Spleen (tissue), 11 donors: ENCODE measurements around the gene CDK11B. TPM values are rescaled to one million over a fixed set of nuclear protein-coding genes. Genes with fewer than 3 reads are reported as not detected.

ENCODE experiments used
- DNase-seq: peaks from one replicate; pipeline ENCODE4 v3.0.0-alpha.2; 2020
- H3K27ac ChIP-seq, 8 donors: fragments of 200-600 bp; sonication (generic) in 7 of 8; 1 replicate in 4 of 8; 2 replicates in 4 of 8; pipeline versions ENCODE4 v1.5.0 to v1.8.0; 2016 to 2021; ENCODE audit warnings: inconsistent platforms in 4 of 8, mild to moderate bottlenecking in 4 of 8, moderate library complexity in 1 of 8
- H3K27me3 ChIP-seq, 7 donors: fragments of 200-600 bp; sonication (generic) in 6 of 7; replicated peaks in 1 of 7; 1 replicate in 4 of 7; 2 replicates in 3 of 7; pipeline versions ENCODE4 v1.5.0 to v1.8.0; 2016 to 2021; ENCODE audit warnings: inconsistent platforms in 3 of 7, mild to moderate bottlenecking in 1 of 7
- H3K36me3 ChIP-seq, 6 donors: fragments of 200-600 bp; sonication (generic) in 5 of 6; 1 replicate in 4 of 6; 2 replicates in 2 of 6; pipeline versions ENCODE4 v1.5.0 to v1.8.0; 2016 to 2021; ENCODE audit warnings: inconsistent platforms in 2 of 6
- H3K4me1 ChIP-seq, 6 donors: fragments of 200-600 bp; sonication (generic) in 5 of 6; 1 replicate in 3 of 6; 2 replicates in 3 of 6; pipeline versions ENCODE4 v1.5.0 to v1.8.0; 2016 to 2021; ENCODE audit warnings: inconsistent platforms in 3 of 6
- H3K4me3 ChIP-seq, 8 donors: fragments of 200-600 bp; sonication (generic) in 7 of 8; 1 replicate in 4 of 8; 2 replicates in 4 of 8; pipeline versions ENCODE4 v1.5.0 to v1.8.0; 2016 to 2021; ENCODE audit warnings: inconsistent platforms in 4 of 8, mild to moderate bottlenecking in 4 of 8, moderate library complexity in 2 of 8
- H3K9me3 ChIP-seq, 8 donors: fragments of 200-600 bp; sonication (generic) in 7 of 8; 1 replicate in 4 of 8; 2 replicates in 4 of 8; pipeline versions ENCODE4 v1.5.0 to v1.8.0; 2016 to 2021; ENCODE audit warnings: inconsistent platforms in 4 of 8
- POLR2A ChIP-seq, 3 donors: fragments of 450-650 bp; IDR thresholded peaks; one replicate each; pipeline ENCODE4 v1.5.1; 2017; ENCODE audit warnings: antibody characterized with exemption in 3 of 3, mild to moderate bottlenecking in 1 of 3
- POLR2AphosphoS5 ChIP-seq, 3 donors: sonication (generic); formaldehyde crosslinking; IDR thresholded peaks; one replicate each; pipeline ENCODE4 v1.5.1; 2017; ENCODE audit warnings: antibody characterized with exemption in 3 of 3
- WGBS, 5 donors: extraction: QIAGEN DNeasy Blood & Tissue Kit in 3 of 5; methylation state at CpG; one replicate each; pipeline versions ENCODE4 v1.1.5 to v1.1.7; 2013 to 2018; 5-methylcytosine and 5-hydroxymethylcytosine counted together
- intact Hi-C: fragments of 100-400 bp; cut with DNase I; formaldehyde crosslinking; loops from one replicate; pipeline ENCODE4 v1.15.0; 2023; ENCODE audit warnings: low total_unique reads
- polyA plus RNA-seq, 3 donors: library from polyadenylated mRNA; stranded (reverse); fragments of 200-250 nt; gene quantifications; one replicate each; pipeline ENCODE4 v1.2.1, GENCODE V29; 2013
- total RNA-seq, 7 donors: library from RNA; depleted of rRNA in 3 of 7; stranded (reverse); fragments of >200 nt in 3 of 7; fragmentation: NEBNext Ultra II Directional in 4 of 7; extraction: Animal tissue kit (Norgen Biotek cat#: 25700) in 4 of 7; gene quantifications; one replicate each; pipeline versions ENCODE4 v1.1.0 to v1.2.1, GENCODE V29; 2016 to 2021
- TF ChIP-seq, protein P1 (sequence below), 11 experiments: fragments of 200-600 bp in 7 of 11; fragments of 450-650 bp in 4 of 11; sonication (generic) in 4 of 11; IDR thresholded peaks in 8 of 11; conservative IDR thresholded peaks in 3 of 11; 1 replicate in 7 of 11; 2 replicates in 4 of 11; pipeline versions ENCODE4 v1.4.0 to v1.8.0; 2016 to 2021; ENCODE audit warnings: antibody characterized with exemption in 11 of 11, inconsistent platforms in 4 of 11, mild to moderate bottlenecking in 1 of 11
- donor health status: healthy with polysubstance abuse.
- donor health status: DM: no; HTN: no; CAD: no; lungs with moderate emphysema.
- donor health status: DM: no; HTN: no; CAD: no.
- donor health status: Bipolar disorder and iron deficiency.
- donor health status: healthy.
- donor health status: DM: no; HTN: no; CAD: no.
- donor health status: DM: yes; HTN: yes; CAD: no.

The CDK11B gene
- total and polyA plus RNA-seq, 10 donors: 19.4 to 38.2 (median 29.2) TPM

DNA sequence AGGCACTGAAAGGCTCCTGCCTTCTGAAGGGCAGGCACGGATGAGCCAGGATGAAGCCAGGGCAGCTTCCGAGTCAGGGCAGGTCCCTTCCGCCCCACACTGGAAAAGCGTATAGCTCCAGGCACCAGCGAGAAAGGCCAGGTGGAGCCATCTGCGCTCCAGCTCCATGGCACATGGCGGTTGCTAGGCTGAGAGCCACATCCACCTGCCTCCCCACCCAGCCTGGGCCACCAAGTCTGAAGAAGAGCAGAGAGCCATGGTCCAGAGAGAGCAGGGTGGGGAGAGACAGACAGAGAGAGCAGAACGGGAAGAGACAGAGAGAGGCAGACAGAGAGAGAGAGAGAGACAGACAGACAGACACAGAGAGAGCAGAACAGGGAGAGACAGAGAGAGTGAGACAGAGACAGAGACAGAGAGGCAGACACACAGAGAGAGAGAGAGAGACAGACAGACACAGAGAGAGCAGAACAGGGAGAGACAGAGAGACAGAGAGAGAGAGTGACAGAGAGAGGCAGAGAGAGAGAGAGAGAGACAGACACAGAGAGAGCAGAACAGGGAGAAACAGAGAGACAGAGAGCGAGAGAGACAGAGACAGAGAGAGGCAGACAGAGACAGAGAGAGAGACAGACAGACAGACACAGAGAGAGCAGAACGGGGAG, 64.1 kb downstream of the CDK11B start:
- Histone ChIP-seq H3K4me3 (no peak overlapping the region), H3K36me3 (no peaks in the 10 kb centered on the region), H3K9me3 (no peaks in the 10 kb centered on the region), H3K27me3 (peaks cover 0 to 44% (median 11%) of the 10 kb centered on the region in 7 donors), H3K27ac (no peak overlapping the region), H3K4me1 (peaks cover 8 to 29% (median 22%) of the 10 kb centered on the region in 6 donors)
- 58 to 73% (median 70%) methylated on average over 10 of the region's 10 CpGs for WGBS, 5 donors
- TF ChIP-seq, protein P1, sequence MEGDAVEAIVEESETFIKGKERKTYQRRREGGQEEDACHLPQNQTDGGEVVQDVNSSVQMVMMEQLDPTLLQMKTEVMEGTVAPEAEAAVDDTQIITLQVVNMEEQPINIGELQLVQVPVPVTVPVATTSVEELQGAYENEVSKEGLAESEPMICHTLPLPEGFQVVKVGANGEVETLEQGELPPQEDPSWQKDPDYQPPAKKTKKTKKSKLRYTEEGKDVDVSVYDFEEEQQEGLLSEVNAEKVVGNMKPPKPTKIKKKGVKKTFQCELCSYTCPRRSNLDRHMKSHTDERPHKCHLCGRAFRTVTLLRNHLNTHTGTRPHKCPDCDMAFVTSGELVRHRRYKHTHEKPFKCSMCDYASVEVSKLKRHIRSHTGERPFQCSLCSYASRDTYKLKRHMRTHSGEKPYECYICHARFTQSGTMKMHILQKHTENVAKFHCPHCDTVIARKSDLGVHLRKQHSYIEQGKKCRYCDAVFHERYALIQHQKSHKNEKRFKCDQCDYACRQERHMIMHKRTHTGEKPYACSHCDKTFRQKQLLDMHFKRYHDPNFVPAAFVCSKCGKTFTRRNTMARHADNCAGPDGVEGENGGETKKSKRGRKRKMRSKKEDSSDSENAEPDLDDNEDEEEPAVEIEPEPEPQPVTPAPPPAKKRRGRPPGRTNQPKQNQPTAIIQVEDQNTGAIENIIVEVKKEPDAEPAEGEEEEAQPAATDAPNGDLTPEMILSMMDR (IDR thresholded peaks at IDR 0.05 in 8 of 11, conservative IDR thresholded peaks at IDR 0.05 in 3 of 11): no peak
- DNase-seq: no peak
- intact Hi-C loops: no loop called here

DNA sequence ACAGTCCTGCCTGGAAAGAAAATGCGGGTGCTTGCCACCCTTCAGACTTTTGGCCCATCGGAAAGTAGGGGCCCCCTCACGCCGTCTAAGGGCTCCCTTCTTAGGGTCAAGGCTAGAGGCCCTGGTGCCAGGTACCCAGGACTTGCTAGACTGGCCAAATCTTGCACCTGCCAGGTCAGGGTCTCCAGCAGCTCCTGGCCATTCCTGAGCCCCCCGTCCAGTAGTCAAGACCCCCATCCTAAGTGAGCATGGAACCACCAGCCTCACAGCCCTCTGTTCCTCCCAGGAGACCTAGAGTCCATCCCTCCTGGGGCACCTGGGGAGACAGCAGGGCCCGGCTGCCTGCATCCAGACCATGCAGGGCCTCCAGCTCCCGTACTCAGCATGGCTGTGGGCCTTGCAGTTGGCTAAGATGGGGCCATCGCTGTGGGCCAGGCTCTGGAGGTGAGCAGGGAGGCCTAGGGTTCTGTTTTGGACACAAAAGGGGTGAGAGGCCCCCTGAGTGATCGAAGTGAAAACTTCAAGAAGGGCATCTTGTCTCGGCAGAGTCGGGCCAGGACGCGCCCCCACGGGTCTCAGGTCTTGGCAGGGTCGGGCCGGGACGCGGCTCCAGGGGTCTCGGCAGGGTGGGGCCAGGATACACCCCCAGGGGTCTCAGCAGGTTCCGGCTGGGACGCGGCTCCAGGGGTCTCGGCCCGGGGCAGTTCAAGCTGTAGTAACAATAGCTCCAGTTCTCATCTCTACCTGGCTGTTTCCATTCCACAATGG, 64.8 kb downstream of the CDK11B start:
- 74 to 89% (median 84%) methylated on average over 23 to 24 of the region's 24 CpGs for WGBS, 5 donors
- intact Hi-C loops: no loop called here

DNA sequence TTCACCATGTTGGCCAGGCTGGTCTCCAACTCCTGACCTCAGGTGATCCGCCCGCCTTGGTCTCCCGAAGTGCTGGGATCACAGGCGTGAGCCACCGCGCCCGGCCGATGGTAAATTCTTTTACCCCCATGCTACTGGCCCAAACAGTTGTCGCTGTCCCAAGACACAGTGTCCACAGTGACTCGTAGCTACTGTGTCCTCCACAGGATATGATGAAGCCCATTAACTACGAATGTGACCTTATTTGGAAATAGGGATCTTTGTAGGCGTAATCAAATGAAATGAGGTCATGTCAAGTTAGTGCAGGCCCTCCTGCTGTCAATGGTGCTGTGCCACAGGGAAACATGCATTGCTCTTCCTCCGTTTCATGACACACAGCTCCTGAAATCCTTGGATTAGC, 67.4 kb downstream of the CDK11B start:
- no peaks in the 10 kb centered on the region for H3K36me3 ChIP-seq
- H3K27ac ChIP-seq: no peak overlapping the region
- DNase-seq: no peak
- H3K4me1 ChIP-seq: no peaks in the 10 kb centered on the region
- H3K9me3 ChIP-seq: no peaks in the 10 kb centered on the region
- WGBS, 5 donors: 86 to 93% (median 89%) methylated on average over 13 of the region's 13 CpGs
- TF ChIP-seq POLR2AphosphoS5 (IDR thresholded peaks at IDR 0.05) (no peak), POLR2A (IDR thresholded peaks at IDR 0.05) (no peak)
- TF ChIP-seq, protein P1 (IDR thresholded peaks at IDR 0.05 in 8 of 11, conservative IDR thresholded peaks at IDR 0.05 in 3 of 11): no peak
- intact Hi-C loops: no loop called here
- no peak overlapping the region for H3K4me3 ChIP-seq
- peaks cover 0 to 42% (median 4%) of the 10 kb centered on the region in 7 donors for H3K27me3 ChIP-seq

More for the DNA sequence above, 64.8 kb downstream of the CDK11B start:
- H3K36me3 ChIP-seq: no peaks in the 10 kb centered on the region
- peaks cover 5 to 24% (median 16%) of the 10 kb centered on the region in 6 donors for H3K4me1 ChIP-seq
- peaks cover 0 to 44% (median 6%) of the 10 kb centered on the region in 7 donors for H3K27me3 ChIP-seq
- no peak overlapping the region for H3K4me3 ChIP-seq
- no peaks in the 10 kb centered on the region for H3K9me3 ChIP-seq
- no peak for DNase-seq
- no peak for TF ChIP-seq POLR2AphosphoS5 (IDR thresholded peaks at IDR 0.05)
- no peak for TF ChIP-seq POLR2A (IDR thresholded peaks at IDR 0.05)
- TF ChIP-seq, protein P1 (IDR thresholded peaks at IDR 0.05 in 8 of 11, conservative IDR thresholded peaks at IDR 0.05 in 3 of 11): no peak
- H3K27ac ChIP-seq: no peak overlapping the region

Other genes starting within 250 kb of the CDK11B start
- gene ANKRD65, start 237.7 kb downstream of the CDK11B start, total RNA-seq: 1 to 10 TPM in 5 of 7 donors, under 1 TPM in 2; 0.43 to 2.7 (median 1.2) TPM
- 1 to 10 TPM; 2.3 to 4.3 (median 3.0) TPM for gene ANKRD65, start 237.7 kb downstream of the CDK11B start, polyA plus RNA-seq
- 10 to 100 TPM in 6 of 7 donors, 1 to 10 TPM in 1; 3.9 to 18.0 (median 13.1) TPM for gene VWA1, start 223.3 kb downstream of the CDK11B start, total RNA-seq
- gene VWA1, start 223.3 kb downstream of the CDK11B start, polyA plus RNA-seq: 10 to 100 TPM in 2 of 3 donors, 1 to 10 TPM in 1; 4.1 to 12.7 (median 11.0) TPM
- 1 to 10 TPM in 2 of 7 donors, under 1 TPM in 3, not detected in 2; 0.25 to 3.9 (median 0.57) TPM for gene ATAD3C, start 209.3 kb downstream of the CDK11B start, total RNA-seq
- under 1 TPM; 0.55 to 0.85 (median 0.83) TPM for gene ATAD3C, start 209.3 kb downstream of the CDK11B start, polyA plus RNA-seq
- 10 to 100 TPM; 11.5 to 39.8 (median 23.7) TPM for gene ATAD3B, start 187.2 kb downstream of the CDK11B start, total RNA-seq
- 10 to 100 TPM; 21.7 to 62.3 (median 45.8) TPM for gene ATAD3B, start 187.2 kb downstream of the CDK11B start, polyA plus RNA-seq
- gene ATAD3A, start 146.8 kb downstream of the CDK11B start, total RNA-seq: 10 to 100 TPM; 11.3 to 25.7 (median 17.8) TPM
- gene ATAD3A, start 146.8 kb downstream of the CDK11B start, polyA plus RNA-seq: 10 to 100 TPM; 13.4 to 29.0 (median 14.3) TPM
- 1 to 10 TPM in 6 of 7 donors, not detected in 1; 2.3 to 5.3 (median 2.7) TPM for gene TMEM240, start 118.4 kb downstream of the CDK11B start, total RNA-seq
- 1 to 10 TPM in 2 of 3 donors, under 1 TPM in 1; 0.39 to 2.2 (median 1.5) TPM for gene TMEM240, start 118.4 kb downstream of the CDK11B start, polyA plus RNA-seq
- 100 to 1,000 TPM in 5 of 7 donors, 10 to 100 TPM in 2; 86.7 to 168 (median 111) TPM for gene SSU72, start 84.1 kb downstream of the CDK11B start, total RNA-seq
- gene SSU72, start 84.1 kb downstream of the CDK11B start, polyA plus RNA-seq: 100 to 1,000 TPM in 1 of 3 donors, 10 to 100 TPM in 2; 89.2 to 121 (median 90.4) TPM
- 1 to 10 TPM; 2.2 to 8.8 (median 5.6) TPM for gene FNDC10, start 58.9 kb downstream of the CDK11B start, total RNA-seq
- gene FNDC10, start 58.9 kb downstream of the CDK11B start, polyA plus RNA-seq: 1 to 10 TPM; 2.2 to 4.4 (median 3.4) TPM
- 10 to 100 TPM; 46.2 to 76.5 (median 72.0) TPM for gene MIB2, start 43.5 kb downstream of the CDK11B start, total RNA-seq
- gene MIB2, start 43.5 kb downstream of the CDK11B start, polyA plus RNA-seq: 100 to 1,000 TPM in 1 of 3 donors, 10 to 100 TPM in 2; 49.6 to 165 (median 74.1) TPM
- gene MMP23B, start 26.8 kb downstream of the CDK11B start, total RNA-seq: 1 to 10 TPM; 1.4 to 7.3 (median 5.8) TPM
- 1 to 10 TPM; 4.2 to 9.3 (median 6.3) TPM for gene MMP23B, start 26.8 kb downstream of the CDK11B start, polyA plus RNA-seq
- 100 to 1,000 TPM in 1 of 7 donors, 10 to 100 TPM in 6; 48.3 to 105 (median 63.1) TPM for gene SLC35E2B, start 33.8 kb upstream of the CDK11B start, total RNA-seq
- 10 to 100 TPM; 18.3 to 26.7 (median 21.9) TPM for gene SLC35E2B, start 33.8 kb upstream of the CDK11B start, polyA plus RNA-seq
- 100 to 1,000 TPM in 1 of 7 donors, 10 to 100 TPM in 6; 54.2 to 101 (median 77.1) TPM for gene CDK11A, start 65.4 kb upstream of the CDK11B start, total RNA-seq
- 100 to 1,000 TPM in 1 of 3 donors, 10 to 100 TPM in 2; 29.3 to 123 (median 70.1) TPM for gene CDK11A, start 65.4 kb upstream of the CDK11B start, polyA plus RNA-seq
- 100 to 1,000 TPM; 155 to 271 (median 207) TPM for gene NADK, start 119.5 kb upstream of the CDK11B start, total RNA-seq
- gene NADK, start 119.5 kb upstream of the CDK11B start, polyA plus RNA-seq: 100 to 1,000 TPM in 1 of 3 donors, 10 to 100 TPM in 2; 62.6 to 155 (median 83.8) TPM
- 100 to 1,000 TPM; 186 to 304 (median 273) TPM for gene GNB1, start 232.1 kb upstream of the CDK11B start, total RNA-seq
- gene GNB1, start 232.1 kb upstream of the CDK11B start, polyA plus RNA-seq: 100 to 1,000 TPM in 1 of 3 donors, 10 to 100 TPM in 2; 76.0 to 132 (median 95.5) TPM